SK-MEL-5 (cell line): ENCODE results near the gene IQGAP2. TPM values are rescaled to one million over a fixed set of nuclear protein-coding genes. Genes with fewer than 3 reads are reported as not detected.

ENCODE experiments used
- DNase-seq: peaks from one replicate; pipeline ENCODE4 v3.0.0-alpha.2; 2016; ENCODE audit warnings: low read depth, low spot score
- in situ Hi-C: cut with HindIII; loops from 2 replicates; pipeline ENCODE4 v1.10.0; 2016; ENCODE audit warnings: low sequenced_read_pairs, high pct_unique_total_duplicates, low pct_unique_long_range_greater_than_20kb
- total RNA-seq: library from RNA; depleted of rRNA; stranded (reverse); fragments of >200 nt; shearing (Covaris generic); gene quantifications from 2 replicates; pipeline ENCODE4 v1.2.3, GENCODE V29; 2014

The IQGAP2 gene
- total RNA-seq, 1 experiment from 2014 or later: 0.95 TPM

DNA sequence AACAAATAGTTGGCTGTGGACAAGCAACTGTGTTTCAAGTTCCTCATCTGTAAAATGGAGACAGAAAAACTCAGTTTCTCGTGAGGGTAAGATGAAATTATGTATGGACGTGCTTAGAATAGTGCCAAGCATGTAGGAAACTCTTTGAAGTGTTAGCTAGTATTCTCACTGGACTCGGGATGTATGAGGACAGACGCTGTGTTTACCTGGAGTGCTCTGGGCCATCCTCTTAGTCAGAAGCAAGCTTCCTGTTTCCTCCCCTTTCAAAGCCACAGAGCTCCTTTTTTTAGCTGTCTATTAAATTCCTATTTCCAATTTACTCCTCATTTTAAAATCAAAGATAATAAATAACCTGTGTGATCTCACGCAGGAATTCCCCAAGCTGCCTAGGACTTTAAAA is 23.8 kb upstream of the IQGAP2 start:
- in situ Hi-C loops: no loop called here
- no peak for DNase-seq

DNA sequence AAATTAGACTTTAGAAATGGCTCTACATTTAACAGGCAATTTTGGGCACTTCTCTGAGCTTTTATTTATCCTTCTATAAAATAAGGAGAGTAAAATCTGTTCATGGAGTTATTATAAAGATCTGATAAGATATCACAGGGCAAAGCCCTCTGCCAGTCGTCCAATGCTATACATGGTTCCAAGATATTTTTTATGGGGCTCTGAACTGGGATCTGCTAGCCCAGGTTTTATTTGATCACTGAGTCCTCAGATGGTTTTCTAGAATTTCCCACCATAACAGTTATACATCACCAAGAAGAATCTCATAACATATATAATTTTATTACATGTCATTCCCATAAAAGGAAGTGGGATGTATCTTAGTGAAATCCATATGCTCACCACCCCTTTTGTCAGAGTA is 23.2 kb upstream of the IQGAP2 start:
- DNase-seq: no peak
- in situ Hi-C loops: no loop called here

DNA sequence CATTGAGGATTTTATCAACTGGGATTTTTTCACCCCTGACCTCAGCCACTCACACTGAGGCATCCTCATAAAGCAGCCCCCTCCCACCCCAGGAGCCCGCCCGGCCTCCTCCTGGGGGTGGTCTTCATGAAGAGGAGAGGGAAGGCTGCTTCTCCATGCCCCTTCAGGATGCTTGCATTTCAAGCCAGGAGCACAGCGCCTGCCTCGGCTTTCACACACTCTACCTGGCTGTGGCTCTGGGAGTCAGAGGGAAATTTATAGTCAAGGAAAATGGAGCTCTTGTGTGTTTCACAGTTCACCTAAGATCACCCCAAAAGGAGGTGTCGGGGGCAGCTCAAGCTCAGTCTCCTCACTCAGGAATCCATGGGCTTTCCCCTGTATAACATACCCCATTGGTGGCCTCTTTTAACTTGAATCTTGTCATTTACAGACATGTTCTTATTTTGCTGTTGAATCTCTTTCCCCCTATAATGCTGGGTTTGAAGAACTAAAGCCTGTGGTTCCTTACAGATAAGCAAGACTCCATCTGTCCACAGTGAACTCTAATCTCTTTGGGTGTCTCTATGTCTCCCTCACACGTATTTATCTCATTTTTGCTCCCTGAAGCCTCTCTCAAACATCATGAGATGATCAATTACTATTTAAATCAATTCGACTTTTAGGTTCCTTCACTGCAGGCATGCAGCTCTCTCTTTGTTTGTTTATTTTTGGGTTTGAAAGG is 22.6 kb upstream of the IQGAP2 start:
- no peak for DNase-seq
- in situ Hi-C loops: no loop called here

- no peak for DNase-seq
- in situ Hi-C loops: no loop called here
Measured at GRCh38 chr5:76383126-76383832, 19.8 kb upstream of the IQGAP2 start.

DNA sequence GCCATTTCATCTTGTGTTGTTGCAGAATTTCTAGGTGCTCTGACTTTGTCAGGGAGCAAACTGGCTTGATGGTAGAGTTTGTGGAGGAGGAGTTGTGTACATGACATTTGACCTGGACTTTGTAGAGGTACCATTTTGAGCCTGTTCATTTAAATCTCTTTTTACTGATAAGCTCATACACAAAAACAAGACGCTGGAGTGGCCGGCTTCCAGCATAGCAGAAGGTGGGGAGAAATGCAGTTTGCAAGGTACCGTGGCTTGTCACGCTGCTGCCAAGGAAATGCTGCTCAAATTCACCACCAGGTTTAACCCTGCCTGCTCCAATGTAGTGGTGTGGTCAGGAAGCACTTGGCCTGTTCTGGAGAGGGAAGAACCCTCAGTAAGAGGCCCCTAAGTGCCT is 18.9 kb upstream of the IQGAP2 start:
- in situ Hi-C loops: no loop called here
- DNase-seq: no peak

DNA sequence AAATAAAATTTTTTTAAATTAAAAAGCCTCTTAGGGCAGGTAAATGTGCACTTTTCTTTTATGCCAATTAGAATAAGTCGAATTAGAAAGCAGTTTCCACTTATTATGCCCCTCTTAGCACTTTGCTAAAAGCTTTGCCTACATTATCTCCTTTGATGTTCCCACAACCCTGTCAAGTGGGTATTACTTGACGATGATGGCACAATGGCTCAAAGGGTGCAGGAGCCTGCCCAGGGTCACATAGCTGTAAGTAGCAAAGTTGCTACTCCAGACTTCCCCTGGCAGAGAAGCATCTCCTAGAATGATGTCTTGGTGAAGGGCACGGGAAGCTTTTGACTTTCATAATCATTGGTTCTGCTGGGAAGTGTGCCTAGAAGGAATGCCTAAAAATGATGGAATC is 18.4 kb upstream of the IQGAP2 start:
- in situ Hi-C loops: no loop called here
- DNase-seq: no peak

- no peak for DNase-seq
- in situ Hi-C loops: no loop called here
Measured at GRCh38 chr5:76385540-76385939, 17.5 kb upstream of the IQGAP2 start.

DNA sequence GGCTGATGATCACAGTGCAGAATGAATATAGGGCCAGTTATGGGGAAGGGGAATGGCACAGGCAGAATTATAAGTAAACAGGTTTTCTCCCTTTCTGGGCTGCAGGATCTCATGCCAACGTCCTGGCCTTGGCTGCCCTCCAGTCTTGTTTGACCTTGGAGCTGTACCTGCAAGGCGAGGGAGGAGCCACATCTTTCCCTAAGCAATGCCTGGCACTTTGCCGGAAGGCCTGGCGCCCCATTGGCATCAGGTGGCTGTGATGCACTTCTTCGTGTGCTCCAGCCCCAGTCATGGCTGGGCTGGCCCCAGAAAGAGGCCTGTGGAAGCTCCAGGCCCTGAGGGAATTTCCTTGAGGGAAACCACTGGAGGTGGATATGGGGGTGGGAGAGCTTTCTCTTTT is 16.7 kb upstream of the IQGAP2 start:
- in situ Hi-C loops: no loop called here
- DNase-seq: no peak

DNA sequence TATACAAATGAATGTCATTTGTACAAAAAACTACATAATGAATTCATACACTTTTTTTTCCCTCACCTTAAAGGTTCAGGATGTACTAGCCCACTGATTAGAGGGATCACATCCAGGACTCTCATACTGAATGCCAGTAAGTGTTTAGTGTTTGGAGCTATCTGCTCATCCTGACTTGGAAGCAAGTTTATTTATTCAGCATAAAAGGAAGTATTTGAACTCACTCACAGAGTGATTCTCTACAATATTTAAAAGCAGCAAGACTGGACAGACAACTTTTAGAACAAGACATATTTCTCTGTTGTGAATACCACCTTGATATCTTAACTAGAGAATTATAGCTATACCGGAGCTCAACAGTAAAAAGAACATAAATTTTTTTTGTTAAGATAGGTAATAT is 14.8 kb upstream of the IQGAP2 start:
- in situ Hi-C loops: no loop called here

GRCh38 chr5:76388791-76389512 is 14.1 kb upstream of the IQGAP2 start:
- no peak for DNase-seq
- in situ Hi-C loops: no loop called here

More for the DNA sequence above, 14.8 kb upstream of the IQGAP2 start:
- DNase-seq: no peak

- no peak for DNase-seq
- in situ Hi-C loops: no loop called here
Measured at GRCh38 chr5:76389513-76390154, 13.5 kb upstream of the IQGAP2 start.

GRCh38 chr5:76391014-76391413 is 12.1 kb upstream of the IQGAP2 start:
- DNase-seq: no peak
- in situ Hi-C loops: no loop called here

DNA sequence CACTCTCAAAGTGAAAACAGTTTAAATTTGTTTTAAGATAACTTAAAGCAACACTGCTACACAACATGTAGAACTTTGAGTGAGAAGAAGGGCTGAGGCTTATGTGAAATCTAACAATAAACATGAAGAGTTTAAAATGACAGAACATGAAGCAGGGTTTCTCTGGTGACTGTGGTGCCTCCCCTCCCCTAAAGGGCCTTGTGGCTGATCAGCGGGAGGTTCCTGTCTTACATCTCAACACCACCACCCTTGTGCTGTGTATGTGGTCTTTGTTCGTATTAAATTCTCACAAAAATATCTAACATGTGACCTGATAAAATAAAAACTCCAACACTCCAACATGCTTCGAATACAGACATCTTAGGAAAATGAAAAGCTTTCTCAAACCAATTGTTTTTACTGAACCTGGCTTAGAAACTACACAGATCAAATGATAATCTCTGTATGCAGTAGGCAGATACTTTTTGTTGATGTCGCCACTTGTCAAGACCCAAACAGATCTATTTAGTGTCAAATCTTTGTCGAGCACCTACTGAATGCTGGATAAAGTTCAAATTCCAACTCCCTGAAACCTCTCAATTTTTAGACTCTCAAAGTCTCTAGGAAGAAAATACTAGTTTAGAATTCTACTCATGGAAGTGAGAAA is 9.9 kb upstream of the IQGAP2 start:
- in situ Hi-C loops: no loop called here
- DNase-seq: peak; percentile 36

DNA sequence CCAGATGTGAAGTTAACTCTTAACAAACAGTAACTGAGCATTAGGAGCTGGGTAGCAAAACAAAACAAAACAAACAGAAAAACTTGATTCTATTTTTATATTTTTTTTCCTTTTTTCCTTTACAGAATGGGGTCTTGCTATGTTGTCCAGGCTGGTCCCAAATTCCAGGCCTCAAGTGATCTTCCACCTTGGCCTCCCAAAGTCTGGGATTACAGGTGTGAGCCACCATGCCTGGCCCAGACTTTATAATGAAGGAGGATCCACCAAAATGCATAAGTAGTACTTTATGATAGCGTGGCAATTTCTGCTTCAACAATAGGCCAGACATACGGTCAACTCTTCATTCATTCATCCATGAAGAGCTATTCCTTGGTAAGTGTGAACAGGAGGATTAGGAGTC is 5.9 kb upstream of the IQGAP2 start:
- DNase-seq: no peak
- in situ Hi-C loops: no loop called here

DNA sequence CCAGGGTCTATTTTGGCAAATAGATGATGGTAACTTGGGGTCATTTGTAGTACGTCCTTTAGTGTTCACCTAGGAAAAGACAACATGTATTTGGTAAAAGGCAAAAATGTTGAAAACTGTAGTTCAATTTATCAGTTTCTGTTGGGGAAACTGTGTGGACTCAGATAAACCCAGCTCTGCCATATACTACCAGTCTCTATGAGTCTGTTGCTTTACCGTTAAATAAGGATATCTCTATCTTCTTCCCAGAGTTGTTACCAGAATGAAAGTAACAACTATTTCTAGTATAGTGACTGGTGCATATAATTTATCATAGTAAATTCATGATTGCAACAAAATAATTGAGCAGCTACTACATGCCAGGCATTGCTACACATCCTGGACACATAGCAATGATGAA is 3.8 kb upstream of the IQGAP2 start:
- in situ Hi-C loops: no loop called here
- DNase-seq: no peak

GRCh38 chr5:76400466-76400865 is 2.6 kb upstream of the IQGAP2 start:
- no peak for DNase-seq
- in situ Hi-C loops: no loop called here

DNA sequence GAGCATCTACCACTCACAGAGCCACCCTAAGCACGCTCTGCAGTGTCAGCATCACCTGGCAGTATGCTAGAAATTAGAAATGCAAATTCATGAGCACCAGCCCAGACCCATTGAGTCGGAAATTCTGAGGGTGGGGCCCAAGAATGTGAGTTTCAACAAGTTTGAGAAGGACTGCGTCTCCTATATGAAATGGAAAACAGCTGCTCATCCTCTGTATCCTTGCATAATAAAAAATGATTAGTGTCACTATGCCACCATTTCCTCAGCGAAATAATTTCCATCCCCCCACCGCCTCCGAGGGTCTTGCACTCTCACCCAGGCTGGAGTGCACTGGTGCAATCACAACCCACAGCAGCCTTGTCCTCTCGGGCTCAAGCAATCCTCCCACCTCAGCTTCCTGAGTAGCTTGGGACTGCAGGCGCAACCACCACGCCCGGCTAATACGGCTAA is 1.3 kb upstream of the IQGAP2 start:
- no peak for DNase-seq
- in situ Hi-C loops: no loop called here
